HK-2 (cell line): ENCODE measurements around the gene CHRND.
"Not testable (repeated sequence)": the region's sequence is repeated elsewhere in the genome, so short reads cannot be mapped to it uniquely, and the experiment has no call there.

Source experiments
- DNase-seq: peaks from one replicate; pipeline ENCODE4 v3.0.0-alpha.2; 2018; ENCODE audit not compliant: unreplicated experiment

The CHRND gene

GRCh38 chr2:232525199-232525598 is 761 bp upstream of the CHRND start:
- DNase-seq, result no peak

- no peak for DNase-seq
Observed at GRCh38 chr2:232526372-232526941, 497 bp downstream of the CHRND start.

- no peak for DNase-seq
Observed at GRCh38 chr2:232527905-232528470, 2.0 kb downstream of the CHRND start.

- DNase-seq, result no peak
Observed at GRCh38 chr2:232528746-232529460, 2.9 kb downstream of the CHRND start.

GRCh38 chr2:232529806-232530547 is 4.0 kb downstream of the CHRND start:
- DNase-seq, result no peak

- no peak for DNase-seq
Observed at GRCh38 chr2:232530626-232531260, 4.8 kb downstream of the CHRND start.

GRCh38 chr2:232532419-232532818 is 6.5 kb downstream of the CHRND start:
- no peak for DNase-seq

GRCh38 chr2:232532821-232533220 is 6.9 kb downstream of the CHRND start:
- not testable (repeated sequence) for DNase-seq

GRCh38 chr2:232533944-232534710 is 8.2 kb downstream of the CHRND start:
- no peak for DNase-seq

GRCh38 chr2:232534940-232535651 is 9.1 kb downstream of the CHRND start:
- no peak for DNase-seq

GRCh38 chr2:232535761-232536530 is 10.0 kb downstream of the CHRND start:
- no peak for DNase-seq

- DNase-seq, result no peak
Observed at GRCh38 chr2:232537079-232537478, 11.1 kb downstream of the CHRND start.

GRCh38 chr2:232537499-232537898 is 11.5 kb downstream of the CHRND start:
- no peak for DNase-seq

GRCh38 chr2:232538671-232539070 is 12.7 kb downstream of the CHRND start:
- no peak for DNase-seq

- no peak for DNase-seq
Observed at GRCh38 chr2:232539298-232540231, 13.6 kb downstream of the CHRND start, which contains the start of gene CHRNG. Gene CHRNG, plus strand, starts transcription at chr2:232539692. Its CDS starts 56 bp downstream, at chr2:232539748.

GRCh38 chr2:232540441-232541041 is 14.6 kb downstream of the CHRND start:
- DNase-seq, result no peak

GRCh38 chr2:232541195-232541960 is 15.4 kb downstream of the CHRND start:
- no peak for DNase-seq
